ENCODE results near the gene SPRYD4. TPM values are rescaled to one million over a fixed set of nuclear protein-coding genes. Genes with fewer than 3 reads are reported as not detected.

The SPRYD4 gene
- total and polyA plus RNA-seq, 2 of the 4 experiments (the other 2 are of a cell fraction), result 1.7 to 1.8 TPM

GRCh38 chr12:56487448-56488040 is 19.2 kb downstream of the SPRYD4 start:
- Histone ChIP-seq H3K4ac (ENCODE audit: low read depth, low read length) (no peak overlapping the region), H3K23ac (ENCODE audit: low read depth, low read length) (0 out of 2 replicates have a peak overlapping the region, but pooled peaks have one; percentile 42), H2BK5ac (ENCODE audit: low read depth, low read length, poor library complexity, severe bottlenecking) (no peak overlapping the region), H3K4me3 (ENCODE audit: insufficient read depth, low read depth, low read length) (peak overlapping the region; percentile 34), H4K5ac (ENCODE audit: low read depth, low read length) (no peak overlapping the region), H3K9me3 (ENCODE audit: control insufficient read depth, insufficient read depth, low read length) (0 out of 2 replicates have a peak, but pooled peaks cover 2% of the 10 kb centered on the region), H3K4me2 (ENCODE audit: low read depth, low read length) (peak overlapping the region; percentile 95), H3K4me1 (ENCODE audit: control insufficient read depth, insufficient read depth, low read length) (peaks cover 2% of the 10 kb centered on the region; the same call in 1 of the 2 replicates), H3K14ac (replicated peaks; ENCODE audit: low read depth, low read length) (no peak overlapping the region), H4K20me1 (ENCODE audit: insufficient read depth, low read length) (no peaks in the 10 kb centered on the region), H3K79me1 (ENCODE audit: low read depth in 1 of 2, low read length in 2 of 2) (no peaks in the 10 kb centered on the region), H2BK15ac (ENCODE audit: low read depth, low read length) (no peak overlapping the region), H3K18ac (ENCODE audit: low read depth, low read length) (no peak overlapping the region), H4K8ac (ENCODE audit: low read depth in 2 of 2, low read length in 2 of 2) (no peak overlapping the region), H2AK9ac (replicated peaks; ENCODE audit: low read depth, low read length, poor library complexity) (peak overlapping the region; percentile 53), H3K9ac (ENCODE audit: low read depth, low read length) (peak overlapping the region; percentile 34; the same call in 1 of the 2 replicates), H2BK20ac (ENCODE audit: low read depth, low read length) (no peak overlapping the region), H3K9me1 (ENCODE audit: insufficient read depth, low read length) (0 out of 2 replicates have a peak, but pooled peaks cover 2% of the 10 kb centered on the region), H2AK5ac (ENCODE audit: low read depth, low read length) (no peak overlapping the region), H3K36me3 (ENCODE audit: control insufficient read depth, insufficient read depth, low read length) (no peaks in the 10 kb centered on the region), H2AFZ (replicated peaks; ENCODE audit: low read length, poor library complexity) (peak overlapping the region; percentile 76), H3K27me3 (ENCODE audit: control insufficient read depth, insufficient read depth, low read length) (peaks cover 32% of the 10 kb centered on the region), H4K91ac (ENCODE audit: insufficient read depth, low read depth, low read length) (no peak overlapping the region), H2BK120ac (ENCODE audit: low read depth, low read length) (no peak overlapping the region), H3K27ac (ENCODE audit: insufficient read depth, low read length) (no peak overlapping the region), H3K56ac (ENCODE audit: extremely low read depth, insufficient read depth, low read length) (no peak overlapping the region)
- no peak for DNase-seq
- WGBS, 2 experiments (ENCODE audit: extremely low coverage in 2 of 2, insufficient read length in 1 of 2), result 6% methylated on average over 31 of the region's 44 CpGs; no CpG with 5 or more reads in 1 of the 2 experiments
- intact Hi-C loops (cut with micrococcal nuclease), result no loop called here
- CTCF ChIA-PET, result interaction anchor here (0.6 kb wide), 1 partner anchor 83 kb away, joined by 3 read pairs; no protein-coding TSS in a partner anchor
- BruUV-seq (replicated peaks), result no TSS peak
- peak; percentile 51 for ATAC-seq (ENCODE audit: low read depth)
- POLR2A ChIA-PET (ENCODE audit: unreplicated experiment), result interaction anchor here (0.6 kb wide), 1 partner anchor 226 kb away, joined by 16 read pairs; no protein-coding TSS in a partner anchor
- dilution Hi-C loops (cut with HindIII; ENCODE audit: low sequenced_read_pairs, unreplicated experiment), result no loop called here
- in situ Hi-C loops (cut with MboI; ENCODE audit: low sequenced_read_pairs), result no loop called here
- TF ChIP-seq MXI1 (IDR thresholded peaks at IDR 0.05; ENCODE audit: borderline replicate concordance, low read depth, low read length), result no peak
- no peak for TF ChIP-seq CTCF (conservative IDR thresholded peaks at IDR 0.05; ENCODE audit: low read depth, low read length)
- TF ChIP-seq, protein P1, sequence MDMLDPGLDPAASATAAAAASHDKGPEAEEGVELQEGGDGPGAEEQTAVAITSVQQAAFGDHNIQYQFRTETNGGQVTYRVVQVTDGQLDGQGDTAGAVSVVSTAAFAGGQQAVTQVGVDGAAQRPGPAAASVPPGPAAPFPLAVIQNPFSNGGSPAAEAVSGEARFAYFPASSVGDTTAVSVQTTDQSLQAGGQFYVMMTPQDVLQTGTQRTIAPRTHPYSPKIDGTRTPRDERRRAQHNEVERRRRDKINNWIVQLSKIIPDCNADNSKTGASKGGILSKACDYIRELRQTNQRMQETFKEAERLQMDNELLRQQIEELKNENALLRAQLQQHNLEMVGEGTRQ (IDR thresholded peaks at IDR 0.05; ENCODE audit: low read depth, low read length), result no peak
- no peak for TF ChIP-seq RFX5 (IDR thresholded peaks at IDR 0.05; ENCODE audit: low read depth, low read length)
- no peak for TF ChIP-seq SMC3 (IDR thresholded peaks at IDR 0.05; ENCODE audit: low read depth, low read length)
- no peak for TF ChIP-seq BHLHE40 (IDR thresholded peaks at IDR 0.05; ENCODE audit: low read depth, low read length)
- no peak for TF ChIP-seq POLR2A (IDR thresholded peaks at IDR 0.05; ENCODE audit: low read depth, low read length)
- no peak for TF ChIP-seq ELK1 (IDR thresholded peaks at IDR 0.05; ENCODE audit: borderline replicate concordance, low read depth, low read length)
- TF ChIP-seq MAZ (IDR thresholded peaks at IDR 0.05; ENCODE audit: borderline replicate concordance, low read depth, low read length), result no peak
- no peak for TF ChIP-seq RCOR1 (IDR thresholded peaks at IDR 0.05; ENCODE audit: insufficient replicate concordance, low read length)
- TF ChIP-seq FOS (IDR thresholded peaks at IDR 0.05; ENCODE audit: low read depth, low read length), result no peak
- no peak for TF ChIP-seq CHD1 (IDR thresholded peaks at IDR 0.05; ENCODE audit: low read depth, low read length)
- TF ChIP-seq MAFK (IDR thresholded peaks at IDR 0.05; ENCODE audit: low read depth, low read length), result no peak
- TF ChIP-seq NFE2L2 (IDR thresholded peaks at IDR 0.05; ENCODE audit: low read depth, low read length), result no peak
- no peak for TF ChIP-seq RAD21 (IDR thresholded peaks at IDR 0.05; ENCODE audit: low read length)
